HPDE6-E6E7 (cell line): ENCODE data around the gene MYO10.
A peak's percentile ranks its signal among the peaks of the same experiment; 100 is the strongest.
"Not testable (repeated sequence)": the region's sequence is repeated elsewhere in the genome, so short reads cannot be mapped to it uniquely, and the experiment has no call there.

ENCODE experiments used
- DNase-seq: peaks from one replicate; pipeline ENCODE4 v3.0.0; 2011; ENCODE audit warnings: missing footprints; ENCODE audit errors: extremely low spot score

Gene MYO10

DNA sequence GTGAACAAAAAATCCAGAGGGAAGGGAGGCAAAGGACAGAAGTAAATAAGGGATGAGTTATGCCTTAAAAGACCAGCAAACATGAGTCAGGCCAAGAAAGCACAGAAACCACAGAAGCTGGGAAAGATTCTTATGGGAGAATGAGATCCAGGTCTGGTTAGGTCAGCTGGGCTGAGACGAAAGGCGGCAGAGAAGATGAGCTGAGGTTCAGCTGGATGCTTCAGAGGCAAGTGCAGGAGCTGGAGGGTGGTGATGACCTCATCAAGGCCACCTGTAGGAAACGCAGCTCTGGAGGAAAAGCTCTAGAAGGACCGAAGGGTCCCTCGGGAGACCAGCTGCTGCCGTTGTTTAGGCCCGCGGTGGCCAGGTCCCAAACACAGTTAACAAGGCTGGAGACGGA lies 152.0 kb downstream of the MYO10 start:
- DNase-seq = no peak

DNA sequence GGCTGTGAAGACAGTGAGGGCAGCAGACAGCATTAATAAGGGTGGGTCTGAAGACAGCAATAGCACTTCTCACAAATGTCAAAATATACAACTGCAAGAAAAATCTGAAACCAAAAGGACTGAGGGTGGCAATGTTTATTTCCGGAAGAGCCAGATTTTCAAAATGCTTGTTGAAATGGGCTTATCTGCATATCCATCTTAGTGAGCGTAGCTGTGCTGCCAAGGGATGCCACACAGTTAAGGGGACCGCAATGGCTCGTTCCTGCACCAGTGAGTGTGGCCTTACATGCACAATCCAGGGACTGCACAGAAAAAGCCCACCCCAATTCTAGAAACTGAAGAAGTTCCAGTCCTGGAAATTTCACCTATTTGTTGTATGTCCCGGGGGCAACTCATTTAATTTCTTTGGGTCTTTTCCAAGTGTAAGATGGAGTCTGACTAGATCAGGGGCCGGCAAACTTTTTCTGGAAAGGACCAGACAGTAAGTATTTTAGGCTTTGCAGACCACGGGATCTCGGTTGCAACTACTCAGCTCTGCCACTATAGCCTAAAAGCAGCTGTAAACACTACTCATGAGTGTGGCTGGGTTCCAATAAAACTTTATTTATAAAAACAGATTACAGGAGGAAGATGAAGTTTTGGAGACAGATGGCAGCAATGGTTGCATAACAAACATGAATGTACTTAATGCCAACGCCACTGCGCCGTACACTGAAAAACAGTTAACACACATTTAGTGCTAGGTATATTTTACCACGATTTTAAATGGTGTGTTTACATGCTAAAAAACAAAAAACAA lies 154.1 kb downstream of the MYO10 start:
- DNase-seq = no peak

DNA sequence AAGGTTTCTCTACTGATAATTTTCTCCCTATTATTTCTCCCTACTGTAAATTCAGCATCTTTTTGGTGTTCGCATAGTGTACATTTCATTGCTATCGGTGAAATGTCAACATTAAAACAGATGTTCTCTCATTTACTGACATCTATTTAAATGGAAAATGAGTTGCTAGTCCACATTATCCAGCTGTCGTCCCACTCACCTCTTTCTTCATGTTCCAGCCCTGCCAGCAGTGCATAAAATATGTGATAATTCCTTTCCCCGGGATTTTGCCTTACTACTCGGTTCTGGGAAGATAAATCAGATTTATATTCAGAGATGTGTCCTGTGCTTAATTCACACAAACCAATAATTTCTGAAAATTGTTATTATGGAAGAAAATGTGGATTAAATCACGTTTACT lies 155.8 kb downstream of the MYO10 start:
- DNase-seq = no peak

DNA sequence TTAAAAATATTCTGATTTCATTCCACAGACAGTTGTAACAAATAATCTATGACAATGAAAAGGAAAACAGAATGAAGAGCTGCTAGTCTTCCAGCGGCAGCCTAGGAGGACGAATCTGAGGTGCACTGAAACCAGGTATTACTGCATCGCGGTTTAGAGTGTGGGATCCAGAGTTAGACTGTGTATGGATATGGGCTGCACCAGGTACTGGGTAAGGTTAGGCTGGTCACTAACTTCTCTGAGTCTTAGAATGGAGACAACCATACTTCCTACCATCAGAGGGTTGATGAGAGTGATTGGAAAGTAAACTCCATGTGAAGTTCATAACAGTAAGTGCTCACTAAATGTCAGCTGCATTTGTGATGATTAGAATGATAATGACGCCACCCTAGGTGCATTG lies 158.7 kb downstream of the MYO10 start:
- no peak for DNase-seq

DNA sequence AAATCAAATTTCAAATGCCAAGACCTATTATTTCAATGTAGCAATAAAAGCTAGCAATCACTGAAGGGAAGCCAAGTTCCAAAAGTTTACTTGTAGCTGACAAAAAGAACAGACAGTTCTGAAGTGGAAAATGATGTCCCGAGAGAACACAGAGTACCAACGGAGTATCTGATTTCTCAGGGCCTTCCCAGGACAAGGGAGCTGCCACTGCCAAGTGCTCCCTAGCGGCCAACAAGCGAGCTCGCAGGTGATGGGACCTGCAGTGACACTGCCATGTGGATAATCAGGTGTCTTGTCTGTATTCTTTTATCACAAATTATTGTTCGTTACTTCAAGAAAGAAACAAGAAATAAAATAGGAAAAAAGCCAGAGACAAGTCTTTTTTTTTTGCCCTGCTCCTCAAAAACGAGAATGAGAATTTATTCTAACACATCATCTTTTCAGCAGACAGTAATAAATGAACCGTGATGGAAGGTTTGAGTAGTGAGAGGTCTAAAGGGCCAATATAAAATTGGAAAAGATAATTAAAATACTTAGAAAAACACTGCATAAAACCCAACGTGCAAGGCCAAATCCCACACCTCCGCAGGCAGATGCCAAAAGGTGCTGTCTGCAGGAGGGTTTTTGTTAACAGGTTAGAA lies 159.4 kb downstream of the MYO10 start:
- no peak for DNase-seq

DNA sequence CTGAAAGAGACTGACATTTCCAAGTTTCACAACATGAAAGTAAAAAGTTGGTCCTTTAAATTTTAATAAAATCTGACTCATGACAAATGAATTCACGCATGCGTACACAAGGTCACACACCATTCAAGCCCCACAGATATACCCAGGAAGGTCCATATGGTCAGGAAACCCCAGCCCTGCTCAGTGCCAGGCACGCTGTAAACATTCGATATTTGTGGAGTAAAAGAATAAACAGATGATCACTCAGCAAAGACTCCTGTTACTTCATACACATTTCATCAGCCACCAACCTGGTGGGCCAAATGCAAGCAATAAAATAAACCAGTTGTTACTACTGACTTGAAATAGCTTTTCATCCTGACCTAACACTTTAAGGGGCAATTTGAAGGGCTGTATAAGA lies 161.3 kb downstream of the MYO10 start:
- DNase-seq = no peak

DNA sequence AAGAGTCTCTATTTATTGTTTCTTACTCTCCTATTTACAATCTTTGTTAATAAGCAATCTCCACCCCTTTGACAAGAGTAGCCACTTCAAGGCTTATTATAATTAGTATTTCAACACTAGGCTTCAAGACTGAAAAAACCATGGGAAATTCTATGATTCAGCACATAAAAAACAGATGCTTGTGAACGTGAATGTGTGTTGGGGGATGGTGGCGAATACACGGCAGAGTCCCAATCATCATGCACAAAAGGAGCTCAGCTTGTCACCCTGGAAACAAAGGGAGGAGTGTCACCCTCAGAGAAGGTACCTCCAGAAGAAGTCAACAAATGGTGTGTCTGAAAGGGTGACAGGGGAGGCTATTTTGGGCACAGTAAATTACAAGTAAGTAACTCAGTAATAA lies 162.1 kb downstream of the MYO10 start:
- no peak for DNase-seq

DNA sequence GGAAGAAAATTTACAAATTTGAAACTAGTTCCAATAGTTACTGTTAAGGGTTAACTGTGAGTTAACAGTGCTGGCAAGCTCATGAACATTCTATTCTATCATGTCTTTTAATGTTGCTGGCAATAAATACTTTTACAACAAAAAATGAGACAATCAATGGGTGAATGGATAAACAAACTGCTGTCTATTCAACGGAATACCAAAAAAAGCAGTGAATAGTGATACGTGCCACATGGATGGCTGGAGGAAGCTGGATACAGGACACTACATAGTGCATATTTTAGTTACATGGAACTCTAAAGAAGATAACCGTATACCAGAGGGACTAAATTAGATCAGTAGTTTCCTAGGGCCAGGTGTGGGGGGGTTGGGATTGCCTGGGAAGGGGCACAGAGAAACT lies 163.5 kb downstream of the MYO10 start:
- no peak for DNase-seq

DNA sequence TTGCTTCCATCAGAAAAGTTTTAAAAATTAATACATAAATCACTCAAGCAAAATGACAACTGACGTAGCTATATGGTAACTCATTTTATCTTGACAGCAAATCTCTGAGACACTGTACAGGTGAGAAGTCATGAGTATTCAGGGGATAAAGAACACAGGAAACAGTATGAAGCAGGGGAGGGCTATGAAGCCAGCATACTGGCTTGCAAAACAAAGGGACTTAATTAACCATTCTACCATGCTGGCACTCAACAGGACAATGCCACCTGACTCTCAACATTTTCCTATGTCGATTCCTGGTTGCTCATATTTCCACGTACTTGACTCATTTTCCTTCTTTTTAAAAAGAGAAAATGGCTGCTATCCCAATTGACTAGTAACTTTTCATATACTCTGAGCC lies 167.9 kb downstream of the MYO10 start:
- DNase-seq = no peak

DNA sequence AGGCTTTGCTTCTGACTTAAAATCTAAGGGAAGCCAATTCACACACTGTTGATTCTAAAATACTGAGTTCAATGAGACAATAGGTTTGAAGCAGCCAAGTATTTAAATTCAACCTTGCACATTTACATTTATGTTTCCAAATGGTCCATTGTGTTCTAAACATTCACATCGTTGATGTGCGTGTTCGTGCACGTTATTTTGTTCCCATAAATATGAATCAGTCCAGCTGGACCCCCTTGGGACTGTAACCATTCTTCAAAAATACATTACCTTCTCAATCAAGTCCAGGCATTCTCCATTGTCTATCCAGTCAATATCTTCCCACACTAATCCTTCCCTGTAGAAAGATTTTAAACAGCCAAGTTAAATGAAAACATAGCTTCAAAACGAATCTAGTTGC lies 172.9 kb downstream of the MYO10 start:
- DNase-seq = no peak

DNA sequence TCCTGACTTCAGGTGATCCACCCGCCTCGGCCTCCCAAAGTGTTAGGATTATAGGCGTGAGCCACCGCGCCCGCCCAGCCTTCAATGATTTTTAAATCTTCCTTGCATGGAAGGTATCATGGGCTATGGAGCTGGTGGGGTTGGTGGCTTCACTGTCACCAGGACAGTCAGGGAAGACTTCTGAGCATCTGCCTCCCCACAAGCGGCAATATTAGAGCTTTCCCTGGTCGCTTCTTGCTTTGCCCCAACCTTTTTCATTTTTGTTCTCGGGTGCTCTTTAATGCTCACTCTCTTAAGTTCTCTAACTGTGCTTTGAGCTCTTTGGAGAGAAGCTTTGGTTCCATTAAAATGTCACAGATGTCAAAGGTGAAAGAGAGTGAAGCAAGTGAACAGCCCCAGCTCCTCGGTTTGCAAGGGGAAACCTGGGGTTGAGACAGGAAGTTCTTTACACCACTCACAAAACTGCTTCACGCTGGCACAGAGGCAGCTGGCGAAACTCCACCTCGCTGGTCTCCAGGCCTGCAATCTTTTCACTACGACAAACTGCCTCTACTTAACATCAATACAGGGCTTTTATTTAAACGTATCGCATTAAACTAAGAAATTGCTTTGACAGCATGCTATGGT lies 176.8 kb downstream of the MYO10 start:
- no peak for DNase-seq

DNA sequence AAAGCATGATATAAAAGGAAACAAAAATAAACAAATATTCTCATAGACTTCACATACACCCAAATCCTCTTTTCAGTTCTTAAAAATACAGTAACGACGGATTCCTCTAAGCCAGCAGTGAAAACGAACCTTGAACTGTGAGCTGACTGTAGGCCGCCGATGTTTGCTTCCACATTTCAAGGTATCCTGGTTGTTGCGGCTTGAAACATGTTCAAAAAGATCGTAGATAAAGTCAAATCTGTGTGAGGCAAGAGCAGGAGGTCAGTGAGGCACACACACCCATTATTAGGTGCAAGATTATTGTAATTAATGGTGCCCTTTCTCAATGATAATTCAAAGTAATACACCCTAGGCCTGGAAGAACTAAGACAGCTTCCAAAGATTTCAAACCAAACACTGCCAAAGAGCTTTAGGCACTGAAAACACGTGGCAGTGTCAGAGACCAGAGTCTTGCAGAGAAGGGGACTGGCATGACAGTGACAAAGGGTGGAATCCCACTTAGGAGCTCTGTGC lies 178.0 kb downstream of the MYO10 start:
- DNase-seq = no peak

DNA sequence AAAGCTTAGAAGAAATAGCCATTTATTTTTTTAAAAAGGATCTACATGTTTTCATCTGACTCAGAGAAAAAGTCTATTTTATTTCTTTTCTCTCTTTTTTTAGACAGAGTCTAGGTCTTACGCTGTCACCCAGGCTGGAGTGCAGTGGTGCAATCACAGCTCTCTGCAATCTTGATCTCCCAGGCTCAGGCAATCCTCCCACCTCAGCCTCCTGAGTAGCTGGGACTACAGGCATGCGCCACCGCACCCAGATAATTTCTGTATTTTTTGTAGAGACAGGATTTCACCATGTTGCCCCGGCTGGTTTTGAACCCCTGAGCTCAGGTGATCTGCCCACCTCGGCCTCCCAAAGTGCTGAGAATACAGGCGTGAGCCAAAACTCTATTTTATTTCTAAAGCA lies 178.5 kb downstream of the MYO10 start:
- not testable (repeated sequence) for DNase-seq

DNA sequence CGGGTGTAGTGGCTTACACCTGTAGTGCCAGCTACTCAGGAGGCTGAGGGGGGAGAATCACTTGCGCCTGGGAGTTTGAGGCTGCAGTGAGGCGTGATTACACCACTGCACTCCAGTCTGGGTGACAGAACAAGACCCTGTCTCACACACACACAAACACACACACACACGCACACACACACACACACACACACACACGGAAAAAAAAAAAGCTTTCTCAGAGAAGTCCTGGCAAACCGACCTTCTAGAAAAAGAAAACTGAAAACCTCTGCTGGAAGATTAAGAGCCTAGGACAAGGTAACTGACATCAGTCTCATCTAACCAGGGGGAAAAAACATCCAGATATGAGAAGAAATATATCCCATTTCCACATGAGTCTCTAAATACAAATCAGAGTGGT lies 178.9 kb downstream of the MYO10 start:
- no peak for DNase-seq

DNA sequence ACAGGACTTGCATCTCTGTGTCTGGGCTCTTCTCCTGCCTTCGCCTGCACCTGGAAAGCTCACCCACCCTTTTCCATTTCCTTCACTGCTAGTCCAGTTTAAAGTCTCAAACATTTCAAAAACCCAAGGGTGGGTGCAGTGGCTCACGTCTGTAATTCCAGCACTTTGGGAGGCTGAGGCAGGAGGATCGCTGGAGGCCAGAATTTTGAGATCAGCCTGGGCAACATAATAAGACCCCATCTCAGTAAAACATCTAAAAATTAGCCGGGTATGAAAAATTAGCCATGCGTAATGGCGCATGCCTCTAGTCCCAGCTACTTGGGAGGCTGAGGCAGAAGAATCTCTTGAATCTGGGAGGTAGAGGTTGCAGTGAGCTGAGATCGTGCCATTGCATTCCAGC lies 179.4 kb downstream of the MYO10 start:
- DNase-seq = no peak

DNA sequence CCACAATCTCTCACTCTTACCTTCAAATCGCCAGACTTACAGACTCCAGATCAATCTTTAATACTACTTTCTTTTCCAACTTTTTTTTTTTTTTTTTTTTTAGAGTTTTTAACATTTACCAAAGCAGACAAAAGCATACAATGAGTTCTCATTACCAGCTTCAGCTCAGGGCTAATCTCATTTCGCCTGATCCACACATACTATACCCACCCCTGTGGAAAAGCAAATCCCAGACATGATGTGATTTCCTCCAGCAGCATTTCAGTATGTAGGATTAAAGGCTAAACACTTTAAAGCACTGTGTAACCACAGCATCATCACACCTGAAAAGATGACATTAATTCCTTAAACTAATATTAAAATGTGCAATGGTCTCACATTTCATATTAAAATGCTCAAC lies 180.4 kb downstream of the MYO10 start:
- DNase-seq = no peak

DNA sequence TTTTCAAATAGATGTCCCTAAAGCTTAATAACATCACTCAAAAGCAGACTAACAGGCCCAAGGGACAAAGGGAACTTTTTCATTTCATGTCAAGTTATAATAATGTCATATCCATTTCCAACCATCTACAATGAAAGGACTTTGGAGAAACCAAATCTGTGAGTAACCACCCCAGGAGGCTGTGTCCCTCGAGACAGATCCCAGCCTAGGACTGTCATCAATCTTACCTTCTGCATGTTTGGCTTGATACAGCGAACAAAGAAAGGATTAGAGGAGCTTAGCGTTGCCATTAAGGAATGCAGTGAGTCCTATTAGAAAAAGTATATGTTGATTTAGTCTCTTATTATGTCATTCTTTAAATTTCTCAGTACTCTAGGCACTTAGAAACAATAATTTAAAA lies 181.5 kb downstream of the MYO10 start:
- DNase-seq = no peak

DNA sequence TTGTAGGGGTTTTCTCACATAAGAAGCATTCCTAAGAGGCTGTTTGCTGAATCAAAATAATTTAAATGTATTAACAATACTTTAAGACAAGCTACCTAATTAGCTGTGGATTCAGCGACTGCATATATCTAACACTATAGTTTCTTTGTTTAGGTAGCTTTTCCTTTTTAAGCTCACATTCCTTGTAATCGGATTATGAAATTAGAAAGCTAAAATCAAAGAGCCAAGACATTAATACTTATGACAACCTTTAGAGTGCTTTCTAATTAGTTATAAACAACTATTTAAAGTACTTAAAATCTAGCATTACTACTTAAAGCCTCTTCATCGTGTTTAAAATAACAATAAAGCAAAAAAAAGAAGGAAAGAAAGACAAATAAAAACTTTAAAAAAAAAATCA lies 182.0 kb downstream of the MYO10 start:
- no peak for DNase-seq

DNA sequence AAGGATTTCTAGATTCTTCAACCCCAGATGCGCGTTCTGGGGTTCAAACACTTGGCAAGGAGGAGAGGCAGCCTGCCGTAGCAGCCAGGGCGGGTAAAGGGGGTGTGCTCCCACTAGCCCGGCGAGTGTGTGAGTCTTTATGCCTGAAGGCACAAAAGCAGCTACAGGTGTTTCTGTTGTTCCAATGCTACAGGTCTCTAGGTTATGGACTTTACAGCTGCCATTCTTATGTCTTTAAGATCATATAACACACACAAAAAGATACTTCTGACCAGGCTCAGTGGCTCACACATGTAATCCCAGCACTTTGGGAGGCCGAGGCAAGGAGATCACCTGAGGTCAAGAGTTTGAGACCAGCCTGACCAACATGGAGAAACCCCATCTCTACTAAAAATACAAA lies 185.6 kb downstream of the MYO10 start:
- no peak for DNase-seq

DNA sequence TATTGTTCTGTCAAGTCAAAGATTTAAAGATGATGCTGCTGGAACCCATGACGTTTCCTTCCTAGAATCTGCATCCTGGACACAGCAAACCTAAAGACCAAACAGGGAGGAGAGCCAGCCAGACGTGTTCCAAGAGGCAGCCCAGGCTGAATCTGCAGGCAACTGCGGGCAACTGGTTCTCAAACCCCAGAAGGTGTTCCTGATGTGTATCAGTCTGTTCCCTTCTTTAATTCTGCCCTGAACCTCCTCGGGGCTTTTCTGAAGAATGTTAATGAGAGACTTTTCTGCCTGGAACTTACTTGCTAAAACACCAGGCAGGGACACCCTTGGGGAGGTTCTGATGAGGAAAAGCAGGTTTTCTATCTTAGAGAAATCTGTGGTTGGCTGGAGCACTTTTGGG lies 186.5 kb downstream of the MYO10 start:
- no peak for DNase-seq

DNA sequence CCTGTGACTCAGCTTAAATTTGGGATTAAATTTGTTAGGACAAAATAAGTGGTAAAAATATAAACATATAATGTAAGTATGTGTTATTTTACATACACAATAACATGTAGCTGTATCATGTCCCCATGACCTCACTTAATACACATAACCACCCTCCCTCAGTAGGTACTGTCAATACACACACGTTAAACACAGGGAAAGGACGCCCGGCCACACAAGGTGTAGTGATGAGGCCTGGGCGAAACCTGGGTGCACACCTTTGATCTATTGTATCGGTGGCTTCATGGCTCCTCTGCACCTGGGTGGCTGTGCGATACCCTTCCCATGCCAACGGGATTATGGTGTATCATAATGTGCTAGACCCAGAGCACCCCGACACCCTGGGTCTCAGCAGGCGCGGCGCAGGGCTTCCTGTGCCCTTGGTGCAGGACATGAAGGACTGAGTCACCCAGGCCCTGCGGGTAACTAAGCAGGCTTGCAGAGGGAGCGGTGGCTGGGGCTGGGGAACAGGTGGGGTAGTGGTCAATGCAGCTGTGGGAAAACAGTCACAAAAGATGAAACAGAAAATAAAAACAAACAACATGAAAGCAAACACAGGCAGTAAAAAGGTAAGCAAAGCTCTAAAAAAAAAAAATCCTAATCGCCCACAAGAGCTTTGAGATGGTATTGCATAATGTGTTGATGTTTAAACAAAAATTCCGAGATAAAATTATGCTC lies 191.8 kb downstream of the MYO10 start:
- peak; percentile 48 for DNase-seq

DNA sequence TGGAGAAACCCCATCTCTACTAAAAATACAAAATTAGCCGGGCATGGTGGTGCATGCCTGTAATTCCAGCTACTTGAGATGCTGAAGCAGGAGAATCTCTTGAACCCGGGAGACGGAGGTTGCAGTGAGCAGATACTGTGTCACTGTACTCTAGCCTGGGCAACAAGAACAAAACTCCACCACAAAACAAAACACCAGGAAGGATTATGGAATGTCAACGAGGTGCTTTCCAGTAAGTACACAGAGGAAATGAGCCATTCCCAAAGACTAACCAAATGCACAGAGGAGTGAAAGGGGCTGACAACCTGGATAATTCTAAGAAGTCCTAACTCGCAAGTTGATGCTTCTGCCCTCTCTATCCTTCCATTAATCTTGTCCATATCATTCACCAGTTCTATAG lies 193.2 kb downstream of the MYO10 start:
- DNase-seq = no peak
